Esophagus squamous epithelium (tissue), 4 donors: ENCODE results near the gene ANKRD44.

Experiments
- POLR2A ChIP-seq, 4 donors: fragments of 450-650 bp; IDR thresholded peaks; one replicate each; pipeline ENCODE4 v1.6.1; 2017; ENCODE audit warnings: antibody characterized with exemption in 4 of 4, mild to moderate bottlenecking in 4 of 4, moderate library complexity in 3 of 4
- TF ChIP-seq, protein P1 (sequence below), 6 experiments: fragments of 450-650 bp in 4 of 6; fragments of 200-600 bp in 2 of 6; sonication (generic) in 2 of 6; IDR thresholded peaks; one replicate each; pipeline ENCODE4 v1.5.1; 2016 to 2019; ENCODE audit warnings: antibody characterized with exemption in 6 of 6, mild to moderate bottlenecking in 4 of 6, moderate library complexity in 4 of 6

DNA sequence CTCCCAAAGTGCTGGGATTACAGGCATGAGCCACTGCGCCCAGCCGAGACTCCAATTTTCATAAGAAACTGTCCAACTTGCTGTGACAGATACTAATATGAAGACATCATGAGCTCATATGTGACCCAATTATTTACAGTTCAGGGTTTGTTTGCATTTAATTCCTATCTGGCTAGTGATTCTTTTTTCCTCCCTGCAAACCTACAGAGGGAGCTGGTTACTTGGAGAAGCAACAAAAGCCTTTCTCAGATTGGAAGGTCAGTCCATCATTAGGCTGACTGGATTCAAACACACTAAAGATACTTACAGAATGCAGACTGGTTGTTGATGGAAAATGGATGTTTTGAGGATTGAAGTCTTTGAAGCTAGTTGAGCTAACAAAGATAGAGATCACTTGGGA, 176.4 kb downstream of the ANKRD44 start:
- no peak for TF ChIP-seq POLR2A (IDR thresholded peaks at IDR 0.05)
- TF ChIP-seq, protein P1, sequence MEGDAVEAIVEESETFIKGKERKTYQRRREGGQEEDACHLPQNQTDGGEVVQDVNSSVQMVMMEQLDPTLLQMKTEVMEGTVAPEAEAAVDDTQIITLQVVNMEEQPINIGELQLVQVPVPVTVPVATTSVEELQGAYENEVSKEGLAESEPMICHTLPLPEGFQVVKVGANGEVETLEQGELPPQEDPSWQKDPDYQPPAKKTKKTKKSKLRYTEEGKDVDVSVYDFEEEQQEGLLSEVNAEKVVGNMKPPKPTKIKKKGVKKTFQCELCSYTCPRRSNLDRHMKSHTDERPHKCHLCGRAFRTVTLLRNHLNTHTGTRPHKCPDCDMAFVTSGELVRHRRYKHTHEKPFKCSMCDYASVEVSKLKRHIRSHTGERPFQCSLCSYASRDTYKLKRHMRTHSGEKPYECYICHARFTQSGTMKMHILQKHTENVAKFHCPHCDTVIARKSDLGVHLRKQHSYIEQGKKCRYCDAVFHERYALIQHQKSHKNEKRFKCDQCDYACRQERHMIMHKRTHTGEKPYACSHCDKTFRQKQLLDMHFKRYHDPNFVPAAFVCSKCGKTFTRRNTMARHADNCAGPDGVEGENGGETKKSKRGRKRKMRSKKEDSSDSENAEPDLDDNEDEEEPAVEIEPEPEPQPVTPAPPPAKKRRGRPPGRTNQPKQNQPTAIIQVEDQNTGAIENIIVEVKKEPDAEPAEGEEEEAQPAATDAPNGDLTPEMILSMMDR (IDR thresholded peaks at IDR 0.05) = no peak
